ENCODE measurements around the gene RNASEH1. TPM values are rescaled to one million over a fixed set of nuclear protein-coding genes. Genes with fewer than 3 reads are reported as not detected.

The RNASEH1 gene, protein sequence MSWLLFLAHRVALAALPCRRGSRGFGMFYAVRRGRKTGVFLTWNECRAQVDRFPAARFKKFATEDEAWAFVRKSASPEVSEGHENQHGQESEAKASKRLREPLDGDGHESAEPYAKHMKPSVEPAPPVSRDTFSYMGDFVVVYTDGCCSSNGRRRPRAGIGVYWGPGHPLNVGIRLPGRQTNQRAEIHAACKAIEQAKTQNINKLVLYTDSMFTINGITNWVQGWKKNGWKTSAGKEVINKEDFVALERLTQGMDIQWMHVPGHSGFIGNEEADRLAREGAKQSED
- 42.0 and 47.5 TPM in 2 replicates for total RNA-seq

DNA sequence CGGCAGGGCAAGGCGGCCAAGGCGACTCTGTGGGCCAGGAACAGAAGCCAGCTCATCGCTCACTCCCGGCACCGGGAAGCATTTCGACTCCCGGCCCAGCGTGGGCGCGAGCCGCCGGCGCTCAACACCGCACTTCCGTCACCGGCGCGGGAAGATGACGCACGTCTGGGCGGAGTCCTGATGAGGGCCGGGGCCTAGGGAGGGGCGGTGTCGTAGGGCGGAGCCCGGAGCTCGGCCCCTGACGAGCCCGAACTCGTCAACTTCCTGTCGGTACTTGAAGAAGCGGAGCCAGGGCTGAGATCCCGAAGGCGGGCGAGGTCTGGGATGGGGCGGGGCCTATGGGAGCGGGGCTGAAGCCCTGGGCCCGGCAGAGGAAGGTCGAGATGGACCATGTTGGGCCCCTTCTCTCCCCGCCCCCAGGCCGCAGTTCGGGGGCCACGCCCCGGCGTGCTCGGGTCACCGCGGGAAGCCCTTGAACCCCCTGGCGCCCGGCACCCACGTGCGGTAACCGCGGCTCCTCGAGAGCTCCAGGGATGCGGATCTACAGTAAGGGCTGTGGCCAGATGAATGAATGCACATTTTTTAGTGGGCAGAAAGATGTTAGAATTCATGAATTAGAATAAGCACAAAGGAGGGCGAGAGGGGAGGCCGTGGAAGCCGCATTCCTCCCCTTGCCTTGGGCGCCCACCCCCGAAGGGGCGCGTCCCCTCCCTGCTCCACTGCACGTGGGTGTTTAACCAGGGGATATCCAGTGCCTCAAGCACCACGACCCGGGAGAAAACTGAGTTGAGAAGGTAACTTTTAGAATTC lies at the start of gene RNASEH1:
TSS of gene RNASEH1 (minus strand) at position 129 of the 810 bp plus-strand sequence. CDS start at position 56, 73 bp downstream.

DNA sequence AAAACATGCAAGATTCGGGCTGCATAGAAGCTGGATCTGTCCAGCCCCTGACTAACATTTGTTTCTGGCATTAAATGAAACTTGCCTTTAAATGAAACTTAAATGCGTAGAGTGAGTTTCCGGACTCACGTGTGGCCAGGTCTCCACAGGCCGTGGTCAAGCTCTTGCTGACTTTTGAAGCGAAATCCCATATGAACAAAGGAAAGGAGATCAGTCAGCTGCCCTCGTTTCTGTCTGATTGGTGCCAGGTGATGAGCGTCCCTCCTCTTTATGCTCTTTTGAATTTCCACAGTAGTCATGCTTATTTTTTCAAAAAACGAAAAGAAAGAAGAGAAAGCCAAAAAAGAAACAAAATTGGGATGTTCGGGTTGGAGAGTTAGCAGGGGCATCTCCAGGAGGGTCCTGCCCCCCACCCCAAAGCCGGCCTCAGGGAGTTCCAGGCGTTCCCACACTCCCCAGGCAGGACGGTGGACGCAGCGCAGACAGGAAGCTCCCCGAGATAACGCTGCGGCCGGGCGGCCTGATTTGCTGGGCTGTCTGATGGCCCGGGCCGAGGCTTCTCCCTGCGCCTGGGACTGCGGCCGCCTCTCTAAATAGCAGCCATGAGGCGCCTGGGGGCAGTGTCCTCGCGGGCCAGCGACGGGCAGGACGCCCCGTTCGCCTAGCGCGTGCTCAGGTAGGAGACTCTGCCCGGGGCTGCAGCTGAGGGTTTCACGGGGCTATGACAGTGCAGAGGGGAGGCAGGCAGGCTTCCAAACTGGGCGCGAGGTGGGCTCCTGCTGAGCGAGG lies 36.6 kb upstream of the RNASEH1 start, which contains the start of gene COLEC11:
TSS of gene COLEC11 (plus strand) at position 620 of the 789 bp plus-strand sequence. CDS start 9,229 bp downstream, outside the sequence.

DNA sequence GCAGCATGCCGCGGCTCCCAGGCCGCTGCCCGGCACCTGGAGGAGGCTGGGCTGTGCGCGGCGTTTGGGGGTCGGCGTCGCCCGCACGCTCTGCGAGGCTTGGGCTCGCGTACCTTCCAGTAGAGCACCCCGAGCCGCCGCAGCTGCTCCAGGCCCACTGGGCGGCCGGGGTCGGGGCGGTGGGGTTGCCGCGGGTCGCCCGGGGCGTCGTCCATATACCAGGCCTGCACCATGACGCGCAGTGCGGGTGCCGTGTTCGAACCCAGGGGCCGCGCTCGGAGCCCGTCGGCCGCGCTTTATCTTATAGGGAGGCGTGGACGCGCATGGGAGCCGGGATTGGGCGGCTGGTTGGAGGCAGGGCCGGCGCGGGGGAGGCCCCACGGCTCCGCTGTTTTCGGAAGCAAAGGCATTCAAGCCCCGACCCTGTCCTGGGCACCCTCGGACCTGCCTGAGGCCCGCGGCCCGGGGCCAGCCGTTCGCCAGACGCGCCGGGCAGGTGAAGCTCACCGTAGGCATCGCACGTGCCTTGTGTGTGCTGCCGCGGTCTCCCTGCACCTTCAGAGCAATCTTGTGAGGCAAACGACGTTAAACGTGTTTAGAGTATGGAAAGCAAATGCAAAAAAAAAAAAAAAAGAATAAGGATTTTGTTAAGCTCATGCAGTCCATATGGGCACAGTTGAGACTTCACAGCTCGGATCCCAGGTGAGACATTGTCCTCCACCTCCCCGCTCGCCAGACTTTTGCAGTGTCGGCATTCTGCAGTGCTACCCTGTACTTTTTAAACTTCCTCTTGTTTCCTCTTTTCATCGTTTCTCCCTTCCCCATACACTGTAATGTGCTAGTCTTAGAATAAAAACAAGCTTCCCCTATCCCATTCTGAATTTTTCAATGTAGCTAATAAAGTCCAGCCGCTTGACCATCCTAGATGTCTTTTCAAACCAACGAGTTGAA lies 38.6 kb downstream of the RNASEH1 start, which contains the start of gene ADI1:
TSS of gene ADI1 (minus strand) at position 277 of the 951 bp plus-strand sequence. CDS start at position 233, 44 bp downstream.

Other genes with a start within 250 kb of the RNASEH1 start
- 32.4 and 36.4 TPM in 2 replicates for gene EIPR1, start 180.5 kb downstream of the RNASEH1 start, total RNA-seq
- 51.7 and 64.0 TPM in 2 replicates for gene TRAPPC12, start 178.6 kb downstream of the RNASEH1 start, total RNA-seq
- 39.0 and 42.2 TPM in 2 replicates for gene ADI1, start 38.8 kb downstream of the RNASEH1 start, total RNA-seq
- 731 and 1,566 TPM in 2 replicates for gene RPS7, start 16.9 kb upstream of the RNASEH1 start, total RNA-seq
- 0.18 and 2.4 TPM in 2 replicates for gene COLEC11, start 36.8 kb upstream of the RNASEH1 start, total RNA-seq
- gene ALLC, start 99.9 kb upstream of the RNASEH1 start, total RNA-seq: not detected in 2 replicates
- gene DCDC2C, start 145.2 kb upstream of the RNASEH1 start, total RNA-seq: not detected in 2 replicates

Data from smooth muscle cell of the umbilical artery (primary cell).